ENCODE measurements around the gene ZNF641.
A peak's percentile ranks its signal among the peaks of the same experiment; 100 is the strongest.
"Not testable (repeated sequence)": the region's sequence is repeated elsewhere in the genome, so short reads cannot be mapped to it uniquely, and the experiment has no call there.

ZNF641 gene

DNA sequence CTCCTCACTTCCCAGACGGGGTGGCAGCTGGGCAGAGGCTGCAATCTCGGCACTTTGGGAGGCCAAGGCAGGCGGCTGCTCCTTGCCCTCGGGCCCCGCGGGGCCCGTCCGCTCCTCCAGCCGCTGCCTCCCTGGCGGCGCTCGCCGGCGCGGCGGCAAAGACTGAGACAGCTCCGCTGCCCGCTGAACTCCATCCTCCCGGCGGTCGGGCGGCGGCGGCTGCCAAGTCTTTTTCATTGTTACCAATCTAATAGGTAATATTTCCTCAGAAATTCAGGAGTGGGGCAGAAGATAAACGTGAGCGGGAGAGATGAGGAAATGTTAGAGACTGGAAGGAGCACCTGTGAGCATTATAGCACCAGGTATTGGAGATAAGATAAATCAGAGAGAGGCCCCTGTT, 17.0 kb downstream of the ZNF641 start:
- not testable (repeated sequence) for DNase-seq

DNA sequence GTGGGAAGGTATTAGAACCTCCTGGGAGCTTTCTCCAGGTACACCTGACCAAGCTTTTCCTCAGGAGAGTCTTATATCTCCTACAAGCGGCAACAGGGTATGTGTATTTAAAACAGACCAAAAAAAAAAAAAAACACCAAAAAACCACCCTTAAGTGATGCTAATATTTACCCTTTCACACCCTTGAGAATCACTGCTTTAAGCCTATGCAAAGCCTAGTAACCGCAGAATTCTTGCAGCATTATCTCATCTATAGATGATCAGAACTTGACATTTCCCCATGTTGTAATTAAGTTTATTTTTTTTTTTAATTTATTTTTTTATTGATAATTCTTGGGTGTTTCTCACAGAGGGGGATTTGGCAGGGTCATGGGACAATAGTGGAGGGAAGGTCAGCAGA, 19.3 kb downstream of the ZNF641 start:
- no peak for DNase-seq

DNA sequence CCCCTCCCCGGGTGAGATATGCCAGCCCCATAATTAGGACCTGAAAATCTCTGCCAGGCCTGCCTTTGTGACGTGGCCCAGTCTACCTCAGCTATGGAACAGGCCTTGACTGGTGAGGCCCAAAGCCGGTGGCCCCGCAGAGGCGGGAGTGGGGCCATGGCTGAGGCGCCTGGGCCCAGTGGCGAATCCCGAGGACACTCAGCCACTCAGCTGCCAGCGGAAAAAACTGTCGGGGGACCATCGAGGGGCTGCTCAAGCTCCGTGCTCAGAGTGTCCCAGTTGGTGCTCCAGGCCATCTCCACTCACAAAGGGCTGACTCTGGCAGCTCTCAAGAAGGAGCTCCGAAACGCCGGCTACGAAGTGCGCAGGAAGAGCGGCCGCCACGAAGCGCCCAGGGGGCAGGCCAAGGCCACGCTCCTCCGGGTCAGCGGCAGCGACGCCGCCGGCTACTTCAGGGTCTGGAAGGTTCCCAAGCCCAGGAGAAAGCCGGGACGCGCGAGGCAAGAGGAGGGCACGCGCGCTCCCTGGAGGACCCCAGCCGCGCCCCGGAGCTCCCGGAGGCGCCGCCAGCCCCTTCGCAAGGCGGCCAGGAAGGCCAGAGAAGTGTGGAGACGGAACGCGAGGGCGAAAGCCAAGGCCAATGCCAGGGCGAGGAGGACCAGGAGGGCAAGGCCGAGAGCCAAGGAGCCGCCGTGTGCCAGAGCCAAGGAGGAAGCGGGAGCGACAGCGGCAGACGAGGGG, 21.4 kb downstream of the ZNF641 start:
- DNase-seq = no peak

DNA sequence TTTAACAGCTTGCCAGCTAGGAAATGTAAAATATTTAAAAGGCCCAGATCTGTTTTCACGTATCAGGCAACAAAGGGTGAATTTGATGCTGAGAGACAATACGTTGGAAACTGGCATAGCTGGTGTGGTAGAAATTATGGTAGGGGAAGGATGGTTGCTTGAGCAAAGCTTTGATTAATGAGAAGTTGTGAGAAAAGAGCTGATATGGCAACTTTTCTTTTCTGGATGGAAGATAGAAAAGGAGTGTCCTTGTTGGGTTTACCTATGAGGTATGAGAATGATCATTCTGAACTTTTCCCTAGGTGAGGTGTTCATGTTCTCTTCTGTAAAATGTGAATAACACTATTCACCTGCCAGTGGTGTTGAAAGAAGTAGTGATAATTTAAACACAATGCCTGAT, 34.2 kb downstream of the ZNF641 start:
- no peak for DNase-seq

DNA sequence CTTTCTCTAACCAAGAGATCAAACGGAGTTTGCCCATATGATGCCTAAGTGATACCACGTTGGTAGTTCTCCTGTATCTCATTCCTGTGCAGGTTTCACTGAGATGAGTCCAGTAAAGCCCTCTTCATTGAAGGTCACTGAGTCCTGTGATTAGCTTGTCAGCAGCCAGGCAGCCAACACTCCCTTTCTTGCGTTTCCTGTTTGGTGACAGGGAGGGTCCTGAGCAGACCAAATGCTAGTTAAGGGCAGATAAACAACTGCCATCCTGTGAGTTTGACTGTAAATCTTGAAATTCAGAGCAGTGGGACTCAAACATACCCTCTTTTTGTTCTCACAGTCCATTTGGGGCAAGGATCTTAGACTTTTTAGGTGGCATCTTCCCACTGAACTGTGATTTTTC, 39.4 kb downstream of the ZNF641 start:
- DNase-seq = no peak

DNA sequence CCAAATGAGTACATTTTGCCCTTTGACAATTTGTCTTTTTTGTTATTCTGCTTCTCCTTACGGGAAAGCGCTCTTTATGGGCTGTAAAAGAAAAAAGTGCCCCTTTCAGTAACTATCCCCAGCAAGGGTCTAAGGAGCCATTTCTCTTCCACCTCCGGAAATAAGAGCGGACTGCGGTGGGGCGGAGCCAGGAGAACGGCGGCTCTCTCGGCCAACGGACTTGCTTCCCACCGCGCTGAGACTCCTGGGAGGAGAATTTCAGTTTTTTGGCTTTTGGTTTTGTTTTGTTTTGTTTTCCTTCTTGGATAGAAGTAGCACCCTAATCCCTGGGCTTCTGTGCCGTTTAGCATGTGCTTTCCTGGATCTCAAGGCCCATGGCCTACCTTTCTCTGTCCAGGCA, 43.5 kb downstream of the ZNF641 start:
- no peak for DNase-seq

DNA sequence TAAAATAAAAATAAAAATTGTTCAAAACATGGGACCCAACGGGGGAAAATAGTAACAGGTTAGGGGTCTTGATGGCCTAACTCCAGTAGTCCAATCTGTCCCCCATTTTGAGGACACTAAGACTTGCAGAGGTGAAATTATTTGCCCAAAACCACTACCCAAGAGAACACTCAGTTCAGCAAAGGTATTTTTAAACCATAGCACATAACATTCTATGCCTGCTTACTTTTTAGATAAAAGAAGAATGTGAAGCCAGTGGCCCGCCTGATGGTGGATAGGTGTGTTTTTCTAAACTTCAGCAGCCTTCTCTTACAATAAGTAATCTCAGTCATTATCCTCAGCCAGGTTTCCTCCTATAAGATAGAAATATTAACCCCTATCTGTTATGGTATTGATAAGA, 45.5 kb downstream of the ZNF641 start:
- no peak for DNase-seq

DNA sequence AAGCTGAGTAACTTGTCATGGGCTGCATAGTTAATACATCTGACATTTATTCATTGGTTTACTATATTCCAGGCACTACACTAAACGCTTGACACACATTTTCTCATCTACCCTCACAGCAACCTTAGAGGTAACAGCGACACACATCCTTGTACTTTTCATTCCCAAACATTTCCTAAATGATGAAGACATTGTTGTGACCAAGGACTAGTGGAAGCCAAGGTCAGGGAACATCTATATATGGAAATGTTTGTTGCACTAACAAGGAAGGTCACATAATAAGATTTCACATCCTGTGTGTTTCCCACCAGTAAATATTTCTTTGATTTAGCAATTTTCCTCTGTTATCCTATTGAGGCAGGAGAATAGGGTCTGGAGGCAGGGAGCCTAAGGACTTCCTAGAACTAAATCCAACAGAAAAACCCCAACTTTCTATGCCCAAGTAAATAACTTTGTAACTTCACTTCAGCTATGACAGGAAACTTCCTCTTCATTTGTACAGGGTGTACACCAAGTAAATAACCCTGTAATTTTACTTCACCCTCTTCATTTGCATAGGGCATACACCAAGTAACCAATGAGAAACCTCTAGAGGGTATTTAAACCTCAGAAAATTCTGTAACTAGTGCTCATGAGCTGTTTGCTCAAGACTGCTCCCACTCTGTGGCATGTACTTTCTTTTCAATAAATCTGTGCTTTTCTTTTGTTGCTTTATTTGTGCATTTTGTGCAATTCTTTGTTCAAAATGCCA, 48.4 kb downstream of the ZNF641 start:
- DNase-seq = no peak

DNA sequence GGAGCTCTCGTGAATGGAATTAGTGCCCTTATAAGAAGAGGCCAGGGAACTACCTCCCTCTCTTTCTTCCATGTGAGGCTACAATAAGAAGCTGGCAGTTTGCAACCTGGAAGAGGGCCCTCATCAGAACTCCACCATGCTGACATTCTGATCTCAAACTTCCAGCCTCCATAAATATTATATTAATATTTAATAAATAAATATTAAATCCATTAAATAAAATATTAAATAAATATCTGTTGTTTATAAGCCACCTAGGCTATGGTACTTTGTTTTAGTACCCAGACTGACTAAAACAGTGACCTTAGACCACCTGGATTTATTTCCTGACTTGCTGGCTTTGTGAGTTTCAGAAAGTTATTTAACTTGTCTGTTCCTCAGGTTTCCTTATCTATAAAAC, 49.9 kb downstream of the ZNF641 start:
- DNase-seq = no peak

DNA sequence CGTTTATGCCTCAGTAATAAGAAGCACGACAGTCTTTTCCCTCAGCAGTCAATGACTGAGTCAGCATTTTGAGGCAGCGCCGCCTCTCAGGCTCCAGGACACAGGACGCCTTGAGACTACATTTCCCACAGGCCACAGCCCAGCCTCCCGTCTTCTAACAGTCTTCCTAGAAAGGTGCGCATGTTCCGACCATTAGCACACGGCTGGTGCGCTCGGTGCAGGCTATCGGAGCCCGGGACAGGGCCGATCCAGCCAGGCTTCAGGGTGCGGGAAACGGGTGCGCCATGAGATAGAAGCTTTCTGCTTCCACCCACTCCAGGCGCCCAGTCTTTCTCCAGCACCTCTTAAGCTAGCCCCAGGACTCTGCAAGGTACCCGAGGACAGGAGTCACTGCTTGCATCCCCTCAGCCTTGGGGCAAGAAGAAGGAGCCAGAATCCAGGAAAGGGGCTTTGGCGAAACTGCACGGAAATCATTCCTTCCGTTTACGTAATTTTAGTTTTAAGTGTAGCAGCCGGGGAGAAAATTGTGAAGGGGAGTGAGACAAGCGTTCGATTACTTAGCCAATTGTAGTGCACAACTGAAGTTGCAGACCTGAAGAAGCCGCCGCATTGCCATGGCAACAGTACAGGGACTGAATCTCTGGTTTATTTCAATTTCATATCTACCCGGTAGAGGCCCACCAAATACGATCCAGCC, 54.0 kb downstream of the ZNF641 start:
- DNase-seq = peak in 1 of 5 donors; percentile 31

DNA sequence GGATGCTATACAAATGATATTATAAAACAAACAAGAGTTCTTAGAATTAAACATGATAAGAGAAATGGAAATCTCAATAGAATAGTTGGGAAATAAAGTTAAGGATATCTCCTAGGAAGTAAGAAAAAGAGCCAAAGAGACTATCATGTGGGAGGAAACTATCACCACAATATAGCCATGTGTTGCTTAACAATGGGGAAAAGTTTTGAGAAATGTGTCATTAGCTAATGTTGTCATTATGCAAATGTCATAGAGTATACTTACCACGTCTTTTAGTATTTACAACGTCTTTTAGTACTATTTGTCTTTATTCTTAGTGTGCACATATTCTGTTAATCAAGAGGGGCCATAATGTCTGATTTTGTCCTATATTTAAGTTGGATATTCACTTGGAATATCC, 58.7 kb downstream of the ZNF641 start:
- no peak for DNase-seq

DNA sequence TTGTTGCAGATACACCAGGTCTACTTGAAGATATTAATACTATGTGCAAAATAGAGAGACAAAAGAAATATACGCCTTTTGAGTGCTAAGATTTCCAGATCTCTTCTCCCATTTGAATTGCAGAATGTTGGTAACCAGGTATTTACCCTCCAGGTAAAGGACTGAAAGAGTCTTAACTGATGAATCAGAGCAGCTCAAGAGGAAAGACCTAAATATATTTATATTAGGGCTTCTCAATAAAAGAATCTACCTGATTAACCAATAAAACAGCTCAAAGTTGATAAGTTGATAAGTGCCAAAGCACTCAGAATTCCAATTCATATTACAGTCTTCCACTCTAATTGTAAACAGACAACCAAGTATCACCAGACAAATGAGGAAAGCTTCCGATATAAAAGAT, 59.2 kb downstream of the ZNF641 start:
- no peak for DNase-seq

DNA sequence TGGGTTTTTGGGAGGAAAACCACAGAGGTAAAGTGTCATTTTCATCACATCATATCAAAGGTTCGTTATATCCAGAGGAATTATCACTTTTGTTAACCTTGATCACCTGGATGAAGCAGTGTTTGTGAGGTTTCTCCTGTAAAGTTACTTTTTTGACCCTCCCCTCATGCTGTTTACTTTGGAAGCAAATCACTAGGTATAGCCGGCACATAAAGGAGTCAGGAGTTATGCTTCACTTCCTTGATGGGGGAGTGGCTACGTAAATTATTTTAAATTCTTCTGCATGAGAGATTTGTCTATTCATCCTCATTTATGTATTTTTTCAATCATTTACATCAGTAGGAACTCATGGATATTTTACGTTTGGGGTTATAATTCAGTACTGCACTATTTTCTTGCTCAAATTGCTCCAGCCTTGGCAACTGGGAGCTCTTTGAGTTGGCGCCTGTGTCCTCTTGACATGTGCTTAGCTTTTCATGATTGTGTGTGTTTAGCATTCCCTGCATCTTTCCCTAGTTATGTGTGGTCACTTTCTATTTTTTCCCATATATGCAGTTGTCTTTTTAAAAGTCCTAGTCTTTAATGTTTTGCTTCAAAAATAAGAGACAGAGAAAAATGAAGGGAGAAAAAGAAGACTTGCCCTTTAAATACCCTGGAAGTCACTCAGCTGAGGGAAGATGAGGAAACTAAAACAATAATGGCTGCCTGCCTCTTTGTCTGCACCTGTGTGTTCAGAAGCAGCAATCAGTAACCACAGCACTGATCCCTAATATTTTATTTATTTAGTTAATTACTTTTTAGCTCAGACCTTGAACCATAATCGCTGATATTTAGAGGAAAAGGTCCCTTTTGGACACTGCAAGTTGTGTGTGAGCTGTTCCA, 62.1 kb downstream of the ZNF641 start:
- no peak for DNase-seq

Data from T-helper 1 cell (primary cell).